GM19193 (cell line): Measurements from ENCODE around the gene UROS.

Experiments
- POLR2A ChIP-seq: IDR thresholded peaks from 4 replicates; pipeline ENCODE4 v1.6.1; 2011; ENCODE audit not compliant: insufficient read depth, insufficient read length; ENCODE audit errors: extremely low read depth

UROS gene

DNA sequence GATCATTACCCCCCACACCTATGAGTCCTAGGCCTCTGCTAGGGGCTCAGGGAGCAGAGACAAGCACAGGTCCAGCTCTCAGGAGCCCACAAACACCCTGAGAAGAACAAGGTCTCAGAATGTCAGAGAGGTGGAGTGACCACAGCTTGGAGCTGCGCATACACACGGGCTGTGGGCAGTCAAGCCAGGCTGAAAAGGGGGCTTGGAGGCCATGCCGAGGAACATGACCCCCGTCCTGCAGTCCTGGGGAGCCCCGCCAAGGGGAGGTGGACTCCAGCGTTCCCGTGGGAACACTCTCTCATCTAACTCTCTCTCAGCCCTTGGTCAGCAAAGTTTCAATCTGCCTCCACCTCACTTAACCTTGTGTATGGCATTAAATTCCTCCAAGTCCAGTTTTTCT lies 39.6 kb downstream of the UROS start:
- no peak for TF ChIP-seq POLR2A

GRCh38 chr10:125782616-125783015 lies 40.4 kb downstream of the UROS start:
- no peak for TF ChIP-seq POLR2A

DNA sequence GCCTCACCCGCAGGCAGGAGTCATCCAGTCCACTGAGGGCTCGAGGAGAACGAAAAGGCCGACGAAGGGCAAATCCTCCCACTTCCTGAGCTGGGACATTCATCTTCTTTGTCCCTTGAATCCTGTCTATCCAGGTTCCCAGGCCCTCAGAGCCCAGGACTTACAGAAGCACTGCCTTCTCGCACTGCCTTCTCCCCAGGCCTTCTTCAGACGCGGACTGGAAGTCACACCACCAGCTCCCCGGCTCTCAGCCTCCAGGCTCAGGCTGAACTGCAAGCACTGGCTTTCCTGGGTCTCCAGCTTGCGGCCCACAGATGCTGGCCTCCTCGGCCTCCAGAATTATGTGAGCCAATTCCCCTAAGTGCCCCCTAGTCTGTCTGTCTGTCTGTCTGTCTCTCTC lies 41.0 kb downstream of the UROS start:
- TF ChIP-seq POLR2A, result no peak

- TF ChIP-seq POLR2A, result no peak
Measured at GRCh38 chr10:125781374-125781773, 41.7 kb downstream of the UROS start.

DNA sequence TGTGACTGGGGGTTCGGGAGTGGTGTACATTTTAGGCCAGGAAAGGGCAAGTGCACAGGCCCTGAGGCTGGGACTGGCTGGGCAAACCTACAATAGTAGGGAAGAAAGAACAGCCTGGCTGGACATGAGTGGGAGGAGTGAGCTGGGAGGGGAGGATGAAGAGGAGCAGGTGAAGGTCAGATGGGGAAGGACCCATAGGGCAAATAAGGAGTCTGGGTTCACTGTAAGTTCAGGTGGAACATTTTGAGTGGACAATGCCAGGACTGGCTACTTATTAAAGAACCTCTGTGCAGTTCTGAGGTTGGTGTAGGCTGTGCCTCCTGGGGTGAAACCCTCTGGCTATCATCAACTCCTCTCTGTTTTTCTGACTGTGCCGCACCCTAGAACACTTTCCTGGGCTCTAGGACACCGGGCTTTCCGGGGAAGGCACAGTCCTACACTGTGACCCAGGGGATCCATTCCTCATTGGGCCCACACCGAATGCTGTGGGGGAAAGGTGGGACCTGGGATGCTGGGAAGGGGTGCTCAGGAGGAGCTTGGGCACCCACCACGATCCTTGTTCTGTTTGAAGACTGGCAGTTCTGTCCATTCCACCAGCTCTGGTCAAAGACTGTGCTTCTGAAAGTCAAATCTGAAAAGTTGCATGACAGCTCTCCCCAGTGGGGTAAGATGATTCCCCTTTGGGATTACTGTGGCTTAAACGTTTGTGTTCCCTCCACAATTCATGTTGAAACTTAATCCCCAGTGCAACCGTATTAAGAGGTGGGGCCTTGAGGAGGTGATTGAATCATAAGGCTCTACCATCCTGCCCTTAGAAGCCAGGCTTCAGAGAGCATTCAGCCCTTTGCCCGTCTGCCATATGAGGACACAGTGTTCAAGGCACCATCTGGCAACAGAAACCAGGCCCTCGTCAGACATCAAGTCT lies 43.4 kb downstream of the UROS start:
- TF ChIP-seq POLR2A, result no peak

DNA sequence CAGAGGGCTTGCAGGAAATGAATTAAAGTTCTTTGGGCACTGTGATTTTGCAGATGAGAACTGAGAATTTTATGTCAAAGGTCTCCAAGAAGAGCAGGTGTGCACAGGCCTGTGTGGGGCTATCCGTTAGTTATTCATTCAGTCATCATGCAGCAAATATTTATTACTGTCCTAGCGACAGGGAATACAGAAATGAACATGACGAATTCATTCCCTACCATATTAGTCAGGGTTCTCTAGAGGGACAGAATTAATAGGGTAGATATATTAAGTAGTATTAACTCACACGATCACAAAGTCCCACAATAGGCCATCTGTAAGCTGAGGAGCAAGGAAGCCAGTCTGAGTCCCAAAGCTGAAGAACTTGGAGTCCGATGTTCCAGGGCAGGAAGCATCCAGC lies 44.5 kb downstream of the UROS start:
- TF ChIP-seq POLR2A, result no peak

- TF ChIP-seq POLR2A, result no peak
Measured at GRCh38 chr10:125777806-125778205, 45.3 kb downstream of the UROS start.

DNA sequence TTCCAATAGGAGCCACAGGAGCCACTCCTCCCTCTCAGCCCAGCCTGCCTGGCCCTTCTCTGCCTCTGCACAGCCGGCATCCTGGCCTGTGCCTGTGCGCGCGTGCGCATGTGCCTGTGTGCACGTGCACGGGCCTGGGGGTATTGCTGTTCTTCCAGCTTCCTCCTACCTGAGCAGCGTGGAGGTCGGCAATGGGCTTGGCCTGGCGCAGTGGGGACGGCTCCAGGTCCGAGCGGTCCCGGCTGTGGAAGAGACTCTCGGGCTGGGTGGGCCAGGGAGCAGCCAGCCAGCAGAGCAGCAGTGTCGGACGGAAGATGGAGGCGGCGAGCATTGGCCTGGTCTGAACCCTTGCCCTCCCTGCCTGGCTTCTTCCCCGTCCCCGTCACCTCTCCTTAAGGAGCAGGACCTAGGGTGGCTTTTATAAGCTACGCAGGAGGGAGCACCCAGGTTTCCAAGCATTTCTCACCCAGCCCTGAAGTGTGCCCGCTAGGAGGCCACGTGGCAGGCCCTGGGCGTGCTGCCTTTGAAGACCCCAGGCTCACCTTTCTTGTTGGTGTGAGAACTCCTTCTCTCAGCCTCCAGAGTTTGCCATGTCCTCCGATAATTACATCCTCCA lies 47.5 kb downstream of the UROS start, which contains the start of gene MMP21:
Gene MMP21 (minus strand): TSS at position 331 of the 616 bp plus-strand sequence. CDS start 0 bp downstream, at position 331.
- TF ChIP-seq POLR2A, result no peak

DNA sequence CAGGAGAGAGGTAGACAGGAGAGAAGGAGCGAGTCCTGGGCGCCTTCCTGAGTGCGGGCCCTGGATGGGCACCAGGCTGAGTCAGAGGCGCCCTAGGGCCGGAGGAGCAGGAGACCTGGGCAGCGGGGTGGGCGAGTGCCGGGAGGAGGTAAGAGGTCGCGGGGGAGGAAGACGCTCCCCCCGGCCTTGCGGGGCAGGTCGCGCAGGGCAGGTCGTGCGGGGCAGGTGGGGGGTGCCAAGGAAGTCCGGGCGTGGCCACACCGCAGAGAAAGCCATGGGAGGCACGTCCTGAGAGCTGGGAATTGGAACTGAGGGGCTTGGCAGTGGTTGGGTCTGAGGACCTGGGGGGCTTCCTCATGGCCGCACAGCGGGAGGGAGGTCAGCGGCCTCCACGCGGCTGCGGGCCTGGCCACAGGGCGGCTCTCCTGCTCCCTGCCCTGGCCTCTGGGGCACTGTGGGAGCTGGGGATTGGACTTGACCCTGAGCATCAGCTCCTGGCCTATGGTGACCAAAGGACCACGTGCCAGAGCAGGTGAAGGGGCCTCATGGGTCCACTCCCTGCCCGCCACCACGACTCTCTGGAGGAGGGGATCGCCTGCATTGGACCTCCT lies 48.4 kb downstream of the UROS start:
- no peak for TF ChIP-seq POLR2A

- no peak for TF ChIP-seq POLR2A
Measured at GRCh38 chr10:125773687-125774543, 49.1 kb downstream of the UROS start.

DNA sequence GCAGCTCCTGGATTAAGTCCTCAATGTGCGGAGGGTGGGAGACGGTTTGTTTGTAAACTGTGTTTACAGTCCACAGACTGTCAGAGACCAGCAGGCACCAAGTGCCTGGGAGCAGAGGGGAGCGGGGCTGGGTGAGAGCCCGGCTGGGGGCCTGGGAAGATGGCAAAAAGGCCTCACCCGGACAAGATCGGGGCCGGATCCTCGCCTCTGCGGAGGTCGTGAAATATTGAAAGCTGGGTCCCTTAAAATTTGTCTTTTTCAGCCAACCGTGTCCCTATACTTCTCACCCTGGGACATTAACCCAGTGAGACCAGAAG lies 50.2 kb downstream of the UROS start:
- TF ChIP-seq POLR2A, result no peak

DNA sequence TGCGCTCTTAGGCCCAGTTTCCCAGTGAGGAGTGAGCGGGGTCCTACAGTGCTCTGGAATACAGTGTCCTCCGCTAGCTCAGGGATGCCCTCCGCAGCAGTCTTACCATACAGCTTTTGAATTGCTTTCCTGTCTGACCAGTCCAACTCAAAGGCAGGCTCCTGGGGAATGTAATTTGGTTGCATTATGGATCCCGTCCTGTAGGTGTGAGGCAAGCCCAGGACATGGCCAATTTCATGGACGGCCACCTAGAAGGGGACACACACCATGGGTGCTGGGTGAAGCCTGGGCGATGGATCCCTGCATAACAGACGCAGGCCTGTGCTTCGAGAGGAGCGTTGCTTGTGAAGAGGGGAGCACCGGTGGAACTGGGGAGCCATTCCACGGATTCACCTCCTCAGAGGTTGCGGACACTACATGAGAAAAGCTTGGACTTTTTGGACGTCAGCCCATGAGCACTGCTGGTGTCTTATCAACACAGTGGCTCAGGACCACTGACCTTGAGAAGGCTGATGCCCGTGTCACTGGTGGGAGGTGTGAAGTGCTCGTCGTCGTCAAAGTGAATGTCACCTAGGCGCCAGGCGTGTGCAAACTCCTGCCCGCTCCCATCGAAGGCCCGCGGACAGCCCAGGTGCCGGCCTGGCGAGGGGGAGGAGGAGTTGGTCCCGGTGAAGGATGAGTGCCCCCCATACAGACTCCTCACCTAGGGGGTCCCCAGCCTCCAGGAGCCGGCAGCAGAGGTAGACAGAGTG lies 50.8 kb downstream of the UROS start:
- no peak for TF ChIP-seq POLR2A

DNA sequence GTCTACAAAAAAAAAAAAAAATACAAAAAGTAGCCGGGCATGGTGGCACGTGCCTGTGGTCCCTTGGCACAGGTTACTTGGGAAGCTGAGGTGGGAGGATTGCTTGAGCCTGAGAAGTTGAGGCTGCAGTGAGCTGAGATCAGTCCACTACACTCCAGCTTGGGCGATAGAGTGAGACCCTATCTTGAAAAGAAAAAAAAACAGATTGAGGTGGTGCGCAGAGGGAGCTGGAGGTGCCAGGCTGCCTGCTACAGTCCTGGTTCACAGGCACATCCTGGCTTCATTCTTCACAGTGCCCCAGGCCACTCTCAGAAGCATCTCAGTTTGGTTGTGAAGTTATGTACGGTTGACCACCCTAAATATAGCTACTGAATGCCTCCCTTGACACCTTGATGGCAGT lies 52.2 kb downstream of the UROS start:
- TF ChIP-seq POLR2A, result no peak

GRCh38 chr10:125769175-125769574 lies 53.9 kb downstream of the UROS start:
- TF ChIP-seq POLR2A, result no peak
